Fibroblast of lung (primary cell): Measurements from ENCODE around the gene ECPAS.

Source experiments
- EZH2 ChIP-seq: IDR thresholded peaks from 2 replicates; pipeline ENCODE4 v1.5.1; 2012; ENCODE audit warnings: low read length, control low read depth, mild to moderate bottlenecking; ENCODE audit errors: missing control alignments
- TF ChIP-seq, protein P1 (sequence below), 2 donors: IDR thresholded peaks in 1 of 2; conservative IDR thresholded peaks in 1 of 2; 1 replicate in 1 of 2; 2 replicates in 1 of 2; pipeline ENCODE4 v1.5.1; 2011 to 2012; ENCODE audit warnings: low read length in 2 of 2, control low read depth in 1 of 2, inconsistent platforms in 1 of 2, low read depth in 1 of 2, mild to moderate bottlenecking in 1 of 2

GRCh38 chr9:111352545-111352944, 131.6 kb downstream of the ECPAS start:
- TF ChIP-seq, protein P1, sequence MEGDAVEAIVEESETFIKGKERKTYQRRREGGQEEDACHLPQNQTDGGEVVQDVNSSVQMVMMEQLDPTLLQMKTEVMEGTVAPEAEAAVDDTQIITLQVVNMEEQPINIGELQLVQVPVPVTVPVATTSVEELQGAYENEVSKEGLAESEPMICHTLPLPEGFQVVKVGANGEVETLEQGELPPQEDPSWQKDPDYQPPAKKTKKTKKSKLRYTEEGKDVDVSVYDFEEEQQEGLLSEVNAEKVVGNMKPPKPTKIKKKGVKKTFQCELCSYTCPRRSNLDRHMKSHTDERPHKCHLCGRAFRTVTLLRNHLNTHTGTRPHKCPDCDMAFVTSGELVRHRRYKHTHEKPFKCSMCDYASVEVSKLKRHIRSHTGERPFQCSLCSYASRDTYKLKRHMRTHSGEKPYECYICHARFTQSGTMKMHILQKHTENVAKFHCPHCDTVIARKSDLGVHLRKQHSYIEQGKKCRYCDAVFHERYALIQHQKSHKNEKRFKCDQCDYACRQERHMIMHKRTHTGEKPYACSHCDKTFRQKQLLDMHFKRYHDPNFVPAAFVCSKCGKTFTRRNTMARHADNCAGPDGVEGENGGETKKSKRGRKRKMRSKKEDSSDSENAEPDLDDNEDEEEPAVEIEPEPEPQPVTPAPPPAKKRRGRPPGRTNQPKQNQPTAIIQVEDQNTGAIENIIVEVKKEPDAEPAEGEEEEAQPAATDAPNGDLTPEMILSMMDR (conservative IDR thresholded peaks at IDR 0.05 in 1 of 2, IDR thresholded peaks at IDR 0.05 in 1 of 2; ENCODE audit: low read depth in 1 of 2, low read length in 2 of 2) = no peak
- TF ChIP-seq EZH2 = no peak
